ENCODE data around the gene MED16. TPM values are rescaled to one million over a fixed set of nuclear protein-coding genes. Genes with fewer than 3 reads are reported as not detected.
A peak's percentile ranks its signal among the peaks of the same experiment; 100 is the strongest.

MED16 gene
- total RNA-seq, 2 experiments from 2014 or later, result 19.1 to 54.3 TPM

DNA sequence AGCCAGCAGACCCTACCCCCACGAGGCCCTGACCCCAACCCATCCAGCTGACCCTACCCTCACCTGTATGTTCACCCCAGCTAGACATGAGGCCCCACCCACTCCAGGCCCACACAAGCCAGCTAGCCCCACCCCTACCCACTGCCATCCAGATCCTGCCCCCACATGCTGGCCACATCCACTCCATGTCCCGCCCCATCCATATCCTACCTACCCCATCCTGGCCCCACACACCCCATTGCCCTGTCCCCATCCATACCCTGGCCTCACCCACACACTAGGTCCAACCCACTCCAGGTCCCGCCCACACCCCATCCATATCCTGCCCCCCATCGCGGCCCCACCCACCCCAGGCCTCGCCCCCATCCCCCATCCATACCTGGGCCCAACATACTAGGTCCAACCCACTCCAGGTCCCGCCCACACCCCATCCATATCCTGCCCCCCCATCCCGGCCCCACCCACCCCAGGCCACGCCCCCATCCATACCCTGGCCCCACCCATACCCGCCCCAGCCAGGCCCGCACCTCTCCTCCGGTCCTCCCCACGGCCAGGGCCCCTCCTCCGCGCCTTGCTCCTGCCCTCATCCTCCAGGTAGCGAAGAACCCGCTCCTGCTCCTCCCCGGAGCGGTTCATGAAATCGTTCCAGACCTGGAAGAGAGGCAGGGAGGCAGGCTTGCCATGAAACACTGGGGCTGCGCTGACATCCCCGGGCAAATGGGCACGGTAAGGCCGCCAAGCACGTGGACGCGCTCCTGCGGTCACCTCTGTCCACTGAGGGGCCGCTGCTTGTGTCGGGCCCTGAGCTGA, 7.5 kb upstream of the MED16 start:
- intact Hi-C loops (cut with micrococcal nuclease; ENCODE audit: unreplicated experiment), result no loop called here
- Histone ChIP-seq H3K9me3 (ENCODE audit: low read length) (no peaks in the 10 kb centered on the region), H3K4me2 (ENCODE audit: low read length) (no peak overlapping the region), H3K4me3 (ENCODE audit: low read depth, low read length, poor library complexity, severe bottlenecking) (no peak overlapping the region), H3K79me2 (ENCODE audit: insufficient read depth, low read depth, low read length) (no peaks in the 10 kb centered on the region), H3K27ac (ENCODE audit: low read depth, low read length, poor library complexity, severe bottlenecking) (no peak overlapping the region), H3K9me2 (ENCODE audit: insufficient read depth, low read length) (no peaks in the 10 kb centered on the region), H3K36me3 (ENCODE audit: insufficient read depth, low read length) (peaks cover 17% of the 10 kb centered on the region; the same call in 1 of the 2 replicates), H4K20me1 (ENCODE audit: insufficient read depth, low read length) (no peaks in the 10 kb centered on the region), H2AFZ (ENCODE audit: low read length) (no peak overlapping the region), H3K4me1 (ENCODE audit: insufficient read depth, low read length, poor library complexity, severe bottlenecking) (peaks cover 24% of the 10 kb centered on the region)
- TF ChIP-seq EZH2phosphoT487 (IDR thresholded peaks at IDR 0.05; ENCODE audit: borderline replicate concordance, low read depth, low read length), result no peak
- TF ChIP-seq, protein P1, sequence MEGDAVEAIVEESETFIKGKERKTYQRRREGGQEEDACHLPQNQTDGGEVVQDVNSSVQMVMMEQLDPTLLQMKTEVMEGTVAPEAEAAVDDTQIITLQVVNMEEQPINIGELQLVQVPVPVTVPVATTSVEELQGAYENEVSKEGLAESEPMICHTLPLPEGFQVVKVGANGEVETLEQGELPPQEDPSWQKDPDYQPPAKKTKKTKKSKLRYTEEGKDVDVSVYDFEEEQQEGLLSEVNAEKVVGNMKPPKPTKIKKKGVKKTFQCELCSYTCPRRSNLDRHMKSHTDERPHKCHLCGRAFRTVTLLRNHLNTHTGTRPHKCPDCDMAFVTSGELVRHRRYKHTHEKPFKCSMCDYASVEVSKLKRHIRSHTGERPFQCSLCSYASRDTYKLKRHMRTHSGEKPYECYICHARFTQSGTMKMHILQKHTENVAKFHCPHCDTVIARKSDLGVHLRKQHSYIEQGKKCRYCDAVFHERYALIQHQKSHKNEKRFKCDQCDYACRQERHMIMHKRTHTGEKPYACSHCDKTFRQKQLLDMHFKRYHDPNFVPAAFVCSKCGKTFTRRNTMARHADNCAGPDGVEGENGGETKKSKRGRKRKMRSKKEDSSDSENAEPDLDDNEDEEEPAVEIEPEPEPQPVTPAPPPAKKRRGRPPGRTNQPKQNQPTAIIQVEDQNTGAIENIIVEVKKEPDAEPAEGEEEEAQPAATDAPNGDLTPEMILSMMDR (conservative IDR thresholded peaks at IDR 0.05; ENCODE audit: low read length), result no peak
- ChIA-PET POLR2A (no interaction called here), CTCF (ENCODE audit: unreplicated experiment) (interaction anchor here (0.5 kb wide), 1 partner anchor 109 kb away, joined by 3 read pairs; no protein-coding TSS in a partner anchor)
- BruUV-seq (replicated peaks), result no TSS peak
- DNase-seq (ENCODE audit: low spot score), result peak; percentile 54

DNA sequence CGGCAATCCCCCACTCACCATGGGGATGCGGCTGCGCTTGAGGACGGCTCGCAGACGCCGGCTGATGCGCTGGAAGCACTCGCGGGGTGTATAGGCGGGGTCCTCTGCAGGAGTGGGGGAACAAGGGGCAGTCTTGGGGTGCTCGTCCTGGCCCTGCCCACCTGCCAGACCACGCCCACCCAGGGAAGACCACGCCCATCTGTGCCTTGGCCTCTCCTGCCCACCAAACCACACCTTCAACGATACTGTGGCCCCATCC, 7.0 kb upstream of the MED16 start:
- H3K4me3 ChIP-seq (ENCODE audit: low read depth, low read length, poor library complexity, severe bottlenecking), result no peak overlapping the region
- CTCF ChIA-PET (ENCODE audit: unreplicated experiment), result interaction anchor here (0.5 kb wide), 1 partner anchor 109 kb away, joined by 3 read pairs; no protein-coding TSS in a partner anchor
- no peaks in the 10 kb centered on the region for H3K9me2 ChIP-seq (ENCODE audit: insufficient read depth, low read length)
- intact Hi-C loops (cut with micrococcal nuclease; ENCODE audit: unreplicated experiment), result no loop called here
- no peaks in the 10 kb centered on the region for H4K20me1 ChIP-seq (ENCODE audit: insufficient read depth, low read length)
- no peak for TF ChIP-seq EZH2phosphoT487 (IDR thresholded peaks at IDR 0.05; ENCODE audit: borderline replicate concordance, low read depth, low read length)
- TF ChIP-seq, protein P1 (conservative IDR thresholded peaks at IDR 0.05; ENCODE audit: low read length), result no peak
- no TSS peak for BruUV-seq (replicated peaks)
- no peaks in the 10 kb centered on the region for H3K9me3 ChIP-seq (ENCODE audit: low read length)
- POLR2A ChIA-PET, result no interaction called here
- H3K4me1 ChIP-seq (ENCODE audit: insufficient read depth, low read length, poor library complexity, severe bottlenecking), result peaks cover 22% of the 10 kb centered on the region
- H3K79me2 ChIP-seq (ENCODE audit: insufficient read depth, low read depth, low read length), result no peaks in the 10 kb centered on the region
- no peak overlapping the region for H3K4me2 ChIP-seq (ENCODE audit: low read length)
- H3K27ac ChIP-seq (ENCODE audit: low read depth, low read length, poor library complexity, severe bottlenecking), result no peak overlapping the region
- no peak for DNase-seq (ENCODE audit: low spot score)
- H2AFZ ChIP-seq (ENCODE audit: low read length), result no peak overlapping the region
- peaks cover 17% of the 10 kb centered on the region; the same call in 1 of the 2 replicates for H3K36me3 ChIP-seq (ENCODE audit: insufficient read depth, low read length)
